IMR-90 (cell line): ENCODE data around the gene ARMC3. TPM values are rescaled to one million over a fixed set of nuclear protein-coding genes. Genes with fewer than 3 reads are reported as not detected.

ENCODE experiments used
- ATAC-seq: fragments of 200-7000 bp; cut with Tn5 transposase; 2 replicates; pipeline ENCODE4 v1.9.1; 2020; ENCODE audit warnings: low read depth, mild to moderate bottlenecking, moderate library complexity
- BruUV-seq: library from RNA; stranded (reverse); fragments of 400-500 nt; replicated peaks from 2 replicates; lab custom pipeline; 2021; lab: Mats Ljungman, UMichigan
- CTCF ChIA-PET: fragments of 300-600 bp; formaldehyde crosslinking; extraction: SDS; loops from one replicate; lab custom pipeline; 2021; ENCODE audit warnings: antibody characterized with exemption; lab: Yijun Ruan, JAX
- POLR2A ChIA-PET: fragments of 300-600 bp; sonication (Branson Sonifier 250); formaldehyde crosslinking; loops from one replicate; lab custom pipeline; 2022; ENCODE audit warnings: antibody characterized with exemption; ENCODE audit not compliant: unreplicated experiment; lab: Charles Lee
- DNase-seq: peaks from one replicate; pipeline ENCODE4 v3.0.0; 2013
- H2AFZ ChIP-seq: replicated peaks from 2 replicates; pipeline ENCODE3; 2013; ENCODE audit warnings: low read length, mild to moderate bottlenecking; ENCODE audit not compliant: poor library complexity
- H2AK5ac ChIP-seq: 2 replicates; pipeline ENCODE4 v1.6.1; 2013; ENCODE audit warnings: low read depth, low read length, inconsistent platforms
- H2AK9ac ChIP-seq: replicated peaks from 2 replicates; pipeline ENCODE3; 2013; ENCODE audit warnings: mild to moderate bottlenecking, low read depth, low read length, moderate library complexity; ENCODE audit not compliant: poor library complexity
- H2BK120ac ChIP-seq: 2 replicates; pipeline ENCODE4 v1.6.1; 2013; ENCODE audit warnings: low read depth, low read length, inconsistent platforms
- H2BK15ac ChIP-seq: 3 replicates; pipeline ENCODE4 v1.6.1; 2013; ENCODE audit warnings: low read depth, low read length, inconsistent platforms
- H2BK20ac ChIP-seq: 2 replicates; pipeline ENCODE4 v1.6.1; 2013; ENCODE audit warnings: low read depth, mild to moderate bottlenecking, inconsistent platforms, low read length, moderate library complexity
- H2BK5ac ChIP-seq: 2 replicates; pipeline ENCODE4 v1.6.1; 2013; ENCODE audit warnings: mild to moderate bottlenecking, low read depth, low read length, inconsistent platforms; ENCODE audit not compliant: poor library complexity, severe bottlenecking
- H3K14ac ChIP-seq: replicated peaks from 2 replicates; pipeline ENCODE4 v1.6.1; 2013; ENCODE audit warnings: low read depth, low read length, inconsistent platforms
- H3K18ac ChIP-seq: 2 replicates; pipeline ENCODE4 v1.6.1; 2013; ENCODE audit warnings: low read depth, low read length, control low read depth
- H3K23ac ChIP-seq: 2 replicates; pipeline ENCODE4 v1.6.1; 2013; ENCODE audit warnings: low read depth, low read length, inconsistent platforms
- H3K27ac ChIP-seq: 2 replicates; pipeline ENCODE4 v1.5.1; 2013; ENCODE audit warnings: mild to moderate bottlenecking, control low read depth, low read length; ENCODE audit not compliant: insufficient read depth
- H3K27me3 ChIP-seq: 2 replicates; pipeline ENCODE4 v1.6.1; 2013; ENCODE audit warnings: low read length; ENCODE audit not compliant: control insufficient read depth, insufficient read depth
- H3K36me3 ChIP-seq: 2 replicates; pipeline ENCODE4 v1.6.1; 2013; ENCODE audit warnings: low read length, mixed read lengths; ENCODE audit not compliant: control insufficient read depth, insufficient read depth
- H3K4ac ChIP-seq: 2 replicates; pipeline ENCODE4 v1.6.1; 2013; ENCODE audit warnings: low read depth, low read length, inconsistent platforms
- H3K4me1 ChIP-seq: 2 replicates; pipeline ENCODE4 v1.6.1; 2013; ENCODE audit warnings: low read length, mixed read lengths; ENCODE audit not compliant: control insufficient read depth, insufficient read depth
- H3K4me2 ChIP-seq: 2 replicates; pipeline ENCODE4 v1.6.1; 2013; ENCODE audit warnings: low read depth, mild to moderate bottlenecking, control low read depth, low read length, moderate library complexity
- H3K4me3 ChIP-seq: 2 replicates; pipeline ENCODE4 v1.5.1; 2013; ENCODE audit warnings: low read depth, mild to moderate bottlenecking, control low read depth, low read length, moderate library complexity; ENCODE audit not compliant: insufficient read depth
- H3K56ac ChIP-seq: 2 replicates; pipeline ENCODE4 v1.6.1; 2013; ENCODE audit warnings: low read length, inconsistent platforms; ENCODE audit not compliant: insufficient read depth; ENCODE audit errors: extremely low read depth
- H3K79me1 ChIP-seq, 2 experiments: 2 replicates each; pipeline ENCODE4 v1.6.1; 2013; ENCODE audit warnings: low read length in 2 of 2, inconsistent platforms in 1 of 2, low read depth in 1 of 2
- H3K9ac ChIP-seq: 2 replicates; pipeline ENCODE4 v1.6.1; 2013; ENCODE audit warnings: low read depth, low read length, control low read depth
- H3K9me1 ChIP-seq: 2 replicates; pipeline ENCODE4 v1.6.1; 2013; ENCODE audit warnings: low read length, inconsistent platforms; ENCODE audit not compliant: insufficient read depth
- H3K9me3 ChIP-seq: 2 replicates; pipeline ENCODE4 v1.6.1; 2013; ENCODE audit warnings: low read length; ENCODE audit not compliant: control insufficient read depth, insufficient read depth
- H4K20me1 ChIP-seq: 2 replicates; pipeline ENCODE4 v1.6.1; 2013; ENCODE audit warnings: low read length, inconsistent platforms; ENCODE audit not compliant: insufficient read depth
- H4K5ac ChIP-seq: 2 replicates; pipeline ENCODE4 v1.6.1; 2013; ENCODE audit warnings: mild to moderate bottlenecking, low read depth, low read length, control low read depth
- H4K8ac ChIP-seq, 2 experiments: 2 replicates each; pipeline ENCODE4 v1.6.1; 2013; ENCODE audit warnings: low read depth in 2 of 2, low read length in 2 of 2, control low read depth in 1 of 2, inconsistent platforms in 1 of 2
- H4K91ac ChIP-seq: 2 replicates; pipeline ENCODE4 v1.6.1; 2013; ENCODE audit warnings: low read depth, low read length, inconsistent platforms; ENCODE audit not compliant: insufficient read depth
- CEBPB ChIP-seq: IDR thresholded peaks from 2 replicates; pipeline ENCODE4 v1.6.1; 2012; ENCODE audit warnings: low read depth, low read length, improper control_type of control experiment
- CHD1 ChIP-seq: IDR thresholded peaks from 2 replicates; pipeline ENCODE4 v1.6.1; 2012; ENCODE audit warnings: low read depth, low read length, improper control_type of control experiment
- CTCF ChIP-seq: conservative IDR thresholded peaks from 2 replicates; pipeline ENCODE4 v1.5.1; 2012; ENCODE audit warnings: mild to moderate bottlenecking, low read depth, low read length, improper control_type of control experiment
- ELK1 ChIP-seq: fragments of 150-350 bp; IDR thresholded peaks from 2 replicates; pipeline ENCODE4 v1.6.1; 2016; ENCODE audit warnings: low read depth, mild to moderate bottlenecking, low read length, moderate library complexity, borderline replicate concordance
- MAZ ChIP-seq: IDR thresholded peaks from 2 replicates; pipeline ENCODE4 v1.6.1; 2012; ENCODE audit warnings: low read depth, mild to moderate bottlenecking, low read length, improper control_type of control experiment, moderate library complexity, borderline replicate concordance
- RCOR1 ChIP-seq: IDR thresholded peaks from 2 replicates; pipeline ENCODE4 v1.6.1; 2012; ENCODE audit warnings: mild to moderate bottlenecking, low read length, improper control_type of control experiment; ENCODE audit not compliant: insufficient replicate concordance
- RFX5 ChIP-seq: IDR thresholded peaks from 2 replicates; pipeline ENCODE4 v1.8.0; 2012; ENCODE audit warnings: low read depth, mild to moderate bottlenecking, low read length, moderate library complexity
- WGBS, 2 experiments: methylation state at CpG; one replicate each; pipeline versions ENCODE4 v1.1.5 to v1.1.7; 2013; ENCODE audit warnings: missing lambda C conversion rate in 2 of 2; ENCODE audit not compliant: insufficient read length in 1 of 2; ENCODE audit errors: extremely low coverage in 2 of 2; 5-methylcytosine and 5-hydroxymethylcytosine counted together
- dilution Hi-C: fragments of 300-500 bp; cut with HindIII; formaldehyde crosslinking; loops from one replicate; pipeline ENCODE4 v1.14.3; 2018; ENCODE audit warnings: low sequenced_read_pairs; ENCODE audit not compliant: unreplicated experiment
- in situ Hi-C: fragments of 300-500 bp; cut with MboI; formaldehyde crosslinking; loops from 3 replicates; pipeline ENCODE4 v1.14.3; 2019; ENCODE audit warnings: low sequenced_read_pairs, inconsistent platforms, mixed read lengths
- intact Hi-C: fragments of 100-400 bp; cut with micrococcal nuclease; formaldehyde crosslinking; loops from 2 replicates; pipeline ENCODE4 v1.10.0; 2022
- polyA plus RNA-seq, 3 experiments: library from polyadenylated mRNA; depleted of rRNA; stranded (reverse); fragments of >200 nt; gene quantifications; 2 replicates each; pipeline ENCODE4 v1.2.3, GENCODE V29; 2012; ENCODE audit warnings: low replicate concordance in 1 of 3
- total RNA-seq: library from RNA; depleted of rRNA; stranded (reverse); fragments of >200 nt; gene quantifications from 2 replicates; pipeline ENCODE4 v1.2.3, GENCODE V29; 2012

Gene ARMC3
- total and polyA plus RNA-seq, 2 of the 4 experiments (the other 2 are of a cell fraction) = not detected

GRCh38 chr10:22959292-22959691, 31.4 kb downstream of the ARMC3 start:
- no peaks in the 10 kb centered on the region for H3K4me1 ChIP-seq
- H2AFZ ChIP-seq = no peak overlapping the region
- H4K20me1 ChIP-seq = no peaks in the 10 kb centered on the region
- no peak overlapping the region for H3K23ac ChIP-seq
- no TSS peak for BruUV-seq
- TF ChIP-seq ELK1 (no peak), CEBPB (no peak), MAZ (no peak), RCOR1 (no peak), CTCF (no peak), RFX5 (no peak), CHD1 (no peak)
- H3K4me2 ChIP-seq = no peak overlapping the region
- H4K8ac ChIP-seq = no peak overlapping the region
- no CpG with 5 or more reads among the region's 2 CpGs for WGBS, 2 experiments
- POLR2A ChIA-PET = no interaction called here
- H3K79me1 ChIP-seq = no peaks in the 10 kb centered on the region
- H2BK20ac ChIP-seq = no peak overlapping the region
- dilution Hi-C loops (no loop called here), in situ Hi-C loops (no loop called here), intact Hi-C loops (no loop called here)
- H3K9me3 ChIP-seq = peaks cover 2% of the 10 kb centered on the region; the same call in 1 of the 2 replicates
- no peak overlapping the region for H4K5ac ChIP-seq
- H3K27ac ChIP-seq = no peak overlapping the region
- H3K9ac ChIP-seq = no peak overlapping the region
- H2AK5ac ChIP-seq = no peak overlapping the region
- no peaks in the 10 kb centered on the region for H3K27me3 ChIP-seq
- no peaks in the 10 kb centered on the region for H3K9me1 ChIP-seq
- CTCF ChIA-PET = interaction anchor here (0.9 kb wide), 1 partner anchor 16 kb away, joined by 3 read pairs; no protein-coding TSS in a partner anchor
- H3K18ac ChIP-seq = no peak overlapping the region
- H3K4me3 ChIP-seq = no peak overlapping the region
- H2BK15ac ChIP-seq = no peak overlapping the region
- H2BK5ac ChIP-seq = no peak overlapping the region
- DNase-seq = no peak
- H2AK9ac ChIP-seq = no peak overlapping the region
- no peaks in the 10 kb centered on the region for H3K36me3 ChIP-seq
- no peak overlapping the region for H2BK120ac ChIP-seq
- H3K4ac ChIP-seq = no peak overlapping the region
- no peak overlapping the region for H4K91ac ChIP-seq
- ATAC-seq = no peak
- no peak overlapping the region for H3K56ac ChIP-seq
- H3K14ac ChIP-seq = no peak overlapping the region
